H1 (cell line): Measurements from ENCODE around the gene PRR7. TPM values are rescaled to one million over a fixed set of nuclear protein-coding genes. Genes with fewer than 3 reads are reported as not detected.

Source experiments
- CTCF ChIA-PET: fragments of 300-600 bp; sonication (Branson Sonifier 250); formaldehyde crosslinking; loops from one replicate; lab custom pipeline; 2021; ENCODE audit not compliant: partially characterized antibody; lab: Charles Lee
- POLR2A ChIA-PET: fragments of 300-600 bp; sonication (Branson Sonifier 250); formaldehyde crosslinking; loops from one replicate; lab custom pipeline; 2021; ENCODE audit warnings: inconsistent platforms; ENCODE audit not compliant: partially characterized antibody; lab: Charles Lee
- DNase-seq, 2 experiments: peaks; one replicate each; pipeline versions ENCODE4 v3.0.0 to v3.0.0-alpha.2; 2010 to 2022; ENCODE audit warnings: low spot score in 2 of 2, low read depth in 1 of 2, mixed read lengths in 1 of 2
- FAIRE-seq: peaks from 2 replicates; lab custom pipeline; 2011; peaks lifted over from hg19 to GRCh38; lab: Jason Lieb, UNC
- H2AFZ ChIP-seq: 2 replicates; pipeline ENCODE4 v1.8.1; 2012; ENCODE audit warnings: low read length, inconsistent platforms
- H2AK5ac ChIP-seq: 2 replicates; pipeline ENCODE4 v1.6.1; 2013; ENCODE audit warnings: low read depth, low read length
- H2BK120ac ChIP-seq: replicated peaks from 2 replicates; pipeline ENCODE3; 2013; ENCODE audit warnings: low read depth, low read length, inconsistent platforms
- H2BK12ac ChIP-seq: 2 replicates; pipeline ENCODE4 v1.6.1; 2013; ENCODE audit warnings: low read depth, low read length
- H2BK15ac ChIP-seq: 2 replicates; pipeline ENCODE4 v1.6.1; 2013; ENCODE audit warnings: low read length
- H2BK20ac ChIP-seq: 2 replicates; pipeline ENCODE4 v1.6.1; 2013; ENCODE audit warnings: low read length
- H2BK5ac ChIP-seq: 2 replicates; pipeline ENCODE4 v1.6.1; 2013; ENCODE audit warnings: low read depth, low read length
- H3K14ac ChIP-seq: 2 replicates; pipeline ENCODE4 v1.6.1; 2013; ENCODE audit warnings: inconsistent platforms; ENCODE audit not compliant: insufficient read length
- H3K18ac ChIP-seq: 2 replicates; pipeline ENCODE4 v1.6.1; 2013; ENCODE audit warnings: low read length; ENCODE audit errors: extremely low read depth
- H3K23ac ChIP-seq: 2 replicates; pipeline ENCODE4 v1.6.1; 2013; ENCODE audit warnings: inconsistent platforms; ENCODE audit not compliant: insufficient read length
- H3K23me2 ChIP-seq: 2 replicates; pipeline ENCODE4 v1.6.1; 2013; ENCODE audit warnings: low read depth, low read length
- H3K27ac ChIP-seq: 2 replicates; pipeline ENCODE4 v1.6.1; 2011; ENCODE audit warnings: low read depth, low read length, inconsistent platforms
- H3K27me3 ChIP-seq, 4 experiments: replicated peaks in 1 of 4; 1 replicate in 1 of 4; 2 replicates in 3 of 4; pipeline versions ENCODE4 v1.6.1 to v1.8.1; 2011 to 2013; ENCODE audit warnings: low read length in 3 of 4, mild to moderate bottlenecking in 3 of 4, inconsistent platforms in 2 of 4, mixed read lengths in 2 of 4, moderate library complexity in 1 of 4; ENCODE audit not compliant: control insufficient read depth in 3 of 4, insufficient read depth in 3 of 4; ENCODE audit errors: extremely low read depth in 1 of 4
- H3K36me3 ChIP-seq, 4 experiments: 2 replicates each; pipeline versions ENCODE4 v1.6.1 to v1.8.1; 2011 to 2013; ENCODE audit warnings: mild to moderate bottlenecking in 4 of 4, low read length in 3 of 4, moderate library complexity in 2 of 4, control low read depth in 1 of 4, inconsistent platforms in 1 of 4; ENCODE audit not compliant: insufficient read depth in 4 of 4, control insufficient read depth in 2 of 4
- H3K4ac ChIP-seq: replicated peaks from 2 replicates; pipeline ENCODE3; 2013; ENCODE audit warnings: low read length, low read depth, mixed read lengths, inconsistent platforms; ENCODE audit not compliant: insufficient read length
- H3K4me1 ChIP-seq, 4 experiments: replicated peaks in 1 of 4; 1 replicate in 1 of 4; 2 replicates in 3 of 4; pipeline versions ENCODE4 v1.6.1 to v1.8.1; 2011 to 2013; ENCODE audit warnings: low read length in 3 of 4, inconsistent platforms in 2 of 4, mixed read lengths in 1 of 4; ENCODE audit not compliant: insufficient read depth in 4 of 4, control insufficient read depth in 3 of 4
- H3K4me2 ChIP-seq, 2 experiments: 2 replicates each; pipeline versions ENCODE4 v1.6.1 to v1.8.1; 2011 to 2013; ENCODE audit warnings: low read depth in 2 of 2, low read length in 2 of 2, control low read depth in 1 of 2, inconsistent platforms in 1 of 2, mild to moderate bottlenecking in 1 of 2; ENCODE audit not compliant: insufficient read depth in 1 of 2
- H3K4me3 ChIP-seq, 4 experiments: fragments of 200-600, 300-600 bp in 1 of 4; sonication (generic), shearing (Covaris generic), sonication (Bioruptor Twin) in 1 of 4; 2 replicates each; pipeline versions ENCODE4 v1.5.1 to v1.8.1; 2011 to 2016; ENCODE audit warnings: low read length in 4 of 4, low read depth in 3 of 4, control low read depth in 2 of 4, inconsistent platforms in 2 of 4, mild to moderate bottlenecking in 2 of 4, mixed read lengths in 1 of 4, moderate library complexity in 1 of 4; ENCODE audit not compliant: insufficient read depth in 2 of 4; ENCODE audit errors: extremely low read depth in 1 of 4
- H3K56ac ChIP-seq: replicated peaks from 2 replicates; pipeline ENCODE3; 2013; ENCODE audit warnings: low read depth, mild to moderate bottlenecking, mixed read lengths, low read length, inconsistent platforms; ENCODE audit not compliant: insufficient read length
- H3K79me1 ChIP-seq: 2 replicates; pipeline ENCODE4 v1.6.1; 2013; ENCODE audit warnings: low read depth, low read length, control low read depth
- H3K79me2 ChIP-seq, 2 experiments: 2 replicates each; pipeline versions ENCODE4 v1.6.1 to v1.8.1; 2012 to 2013; ENCODE audit warnings: low read length in 2 of 2, mild to moderate bottlenecking in 2 of 2, inconsistent platforms in 1 of 2; ENCODE audit not compliant: insufficient read depth in 2 of 2, control insufficient read depth in 1 of 2
- H3K9ac ChIP-seq, 4 experiments: replicated peaks in 1 of 4; 1 replicate in 1 of 4; 2 replicates in 3 of 4; pipeline versions ENCODE4 v1.6.1 to v1.8.1; 2011 to 2013; ENCODE audit warnings: low read depth in 3 of 4, low read length in 3 of 4, control low read depth in 2 of 4, mild to moderate bottlenecking in 2 of 4, moderate library complexity in 2 of 4, inconsistent platforms in 1 of 4; ENCODE audit errors: extremely low read depth in 1 of 4
- H3K9me3 ChIP-seq, 2 experiments: 2 replicates each; pipeline versions ENCODE4 v1.6.1 to v1.8.1; 2012 to 2013; ENCODE audit warnings: mild to moderate bottlenecking in 2 of 2, moderate library complexity in 2 of 2, control low read depth in 1 of 2, inconsistent platforms in 1 of 2, low read depth in 1 of 2, low read length in 1 of 2, mixed read lengths in 1 of 2; ENCODE audit not compliant: insufficient read depth in 2 of 2
- H4K20me1 ChIP-seq, 2 experiments: replicated peaks in 1 of 2; 2 replicates each; pipeline versions ENCODE3 to v1.8.1; 2011 to 2013; ENCODE audit warnings: inconsistent platforms in 2 of 2, low read length in 2 of 2, mild to moderate bottlenecking in 1 of 2; ENCODE audit not compliant: insufficient read depth in 2 of 2, control insufficient read depth in 1 of 2
- H4K5ac ChIP-seq: 2 replicates; pipeline ENCODE4 v1.6.1; 2013; ENCODE audit warnings: low read length, low read depth, mixed read lengths, inconsistent platforms; ENCODE audit not compliant: insufficient read length
- H4K8ac ChIP-seq: 2 replicates; pipeline ENCODE4 v1.8.0; 2013; ENCODE audit warnings: mild to moderate bottlenecking, moderate library complexity, low read length, inconsistent platforms; ENCODE audit not compliant: insufficient read depth; ENCODE audit errors: extremely low read depth
- H4K91ac ChIP-seq: replicated peaks from 2 replicates; pipeline ENCODE3; 2013; ENCODE audit warnings: low read length, mixed read lengths, inconsistent platforms; ENCODE audit not compliant: insufficient read length
- BACH1 ChIP-seq: IDR thresholded peaks from 2 replicates; pipeline ENCODE4 v1.6.1; 2012; ENCODE audit warnings: low read length, improper control_type of control experiment
- HDAC2 ChIP-seq, 2 experiments: fragments of 300-600 bp in 1 of 2; sonication (generic) in 1 of 2; IDR thresholded peaks; 2 replicates each; pipeline ENCODE4 v1.6.1; 2011 to 2012; ENCODE audit warnings: low read depth in 2 of 2, low read length in 2 of 2, mild to moderate bottlenecking in 2 of 2, moderate library complexity in 2 of 2, borderline replicate concordance in 1 of 2, inconsistent platforms in 1 of 2
- KDM1A ChIP-seq: fragments of 200-600, 300-600 bp; sonication (generic); IDR thresholded peaks from 2 replicates; pipeline ENCODE4 v1.7.1; 2016; ENCODE audit warnings: mild to moderate bottlenecking, low read length, borderline replicate concordance
- KDM4A ChIP-seq: IDR thresholded peaks from one replicate; pipeline ENCODE4 v1.7.1; 2012; ENCODE audit warnings: low read depth, mild to moderate bottlenecking, moderate library complexity, low read length, inconsistent platforms; ENCODE audit not compliant: severe bottlenecking
- NRF1 ChIP-seq: IDR thresholded peaks from 2 replicates; pipeline ENCODE4 v1.6.1; 2011; ENCODE audit warnings: mild to moderate bottlenecking, low read depth, low read length, improper control_type of control experiment
- PHF8 ChIP-seq: fragments of 200-600 bp; sonication (generic); conservative IDR thresholded peaks from 2 replicates; pipeline ENCODE4 v1.7.1; 2012; ENCODE audit warnings: low read depth, mild to moderate bottlenecking, inconsistent platforms, low read length, moderate library complexity
- POLR2A ChIP-seq, 2 experiments: IDR thresholded peaks; 1 replicate in 1 of 2; 2 replicates in 1 of 2; pipeline ENCODE4 v1.6.1; 2011; ENCODE audit warnings: low read depth in 2 of 2, low read length in 2 of 2, mild to moderate bottlenecking in 2 of 2; ENCODE audit errors: control extremely low read depth in 1 of 2
- RNF2 ChIP-seq: fragments of 200-900, 300-1000 bp; sonication (generic); IDR thresholded peaks from 2 replicates; pipeline ENCODE4 v1.7.1; 2016; ENCODE audit warnings: borderline replicate concordance, low read depth, mild to moderate bottlenecking, antibody characterized with exemption, low read length; ENCODE audit not compliant: poor library complexity, severe bottlenecking; ENCODE audit errors: missing control alignments
- SIN3A ChIP-seq, 2 experiments: IDR thresholded peaks in 1 of 2; conservative IDR thresholded peaks in 1 of 2; 2 replicates each; pipeline ENCODE4 v1.6.1; 2011 to 2012; ENCODE audit warnings: low read length in 2 of 2, improper control_type of control experiment in 1 of 2, low read depth in 1 of 2, mild to moderate bottlenecking in 1 of 2
- SP4 ChIP-seq: IDR thresholded peaks from 2 replicates; pipeline ENCODE4 v1.6.1; 2012; ENCODE audit warnings: low read length, inconsistent platforms
- WGBS, 2 experiments: shearing (Covaris generic) in 1 of 2; methylation state at CpG; one replicate each; pipeline versions ENCODE4 v1.1.6 to v1.1.7; 2013 to 2015; ENCODE audit warnings: low lambda C conversion rate in 2 of 2, mixed read lengths in 2 of 2, inconsistent platforms in 1 of 2, low coverage in 1 of 2, missing lambda C conversion rate in 1 of 2; ENCODE audit not compliant: insufficient replicate concordance in 2 of 2, insufficient coverage in 1 of 2, insufficient read length in 1 of 2; ENCODE audit errors: extremely low coverage in 1 of 2, missing lambda C conversion rate in 1 of 2; 5-methylcytosine and 5-hydroxymethylcytosine counted together
- polyA plus RNA-seq, 7 experiments: library from polyadenylated mRNA; depleted of rRNA in 3 of 7; stranded (reverse) in 5 of 7; unstranded in 2 of 7; fragments of >200 nt in 5 of 7; fragments of 200-250 nt in 2 of 7; gene quantifications; 1 replicate in 5 of 7; 2 replicates in 1 of 7; 4 replicates in 1 of 7; pipeline versions ENCODE4 v1.2.1 to v1.2.3, GENCODE V29; 2011 to 2013; ENCODE audit warnings: missing spikeins in 2 of 7, mixed read lengths in 2 of 7
- total RNA-seq: library from RNA; stranded (reverse); fragmentation: NEBNext Ultra II Directional; extraction: Animal tissue kit (Norgen Biotek cat#: 25700); gene quantifications from 2 replicates; pipeline ENCODE4 v1.2.1, GENCODE V29; 2021

Gene PRR7
- total and polyA plus RNA-seq, 2 of the 8 experiments (the other 6 are each of a cell fraction or from before 2014, with no cell fraction given), result 8.0 to 11.8 TPM

DNA sequence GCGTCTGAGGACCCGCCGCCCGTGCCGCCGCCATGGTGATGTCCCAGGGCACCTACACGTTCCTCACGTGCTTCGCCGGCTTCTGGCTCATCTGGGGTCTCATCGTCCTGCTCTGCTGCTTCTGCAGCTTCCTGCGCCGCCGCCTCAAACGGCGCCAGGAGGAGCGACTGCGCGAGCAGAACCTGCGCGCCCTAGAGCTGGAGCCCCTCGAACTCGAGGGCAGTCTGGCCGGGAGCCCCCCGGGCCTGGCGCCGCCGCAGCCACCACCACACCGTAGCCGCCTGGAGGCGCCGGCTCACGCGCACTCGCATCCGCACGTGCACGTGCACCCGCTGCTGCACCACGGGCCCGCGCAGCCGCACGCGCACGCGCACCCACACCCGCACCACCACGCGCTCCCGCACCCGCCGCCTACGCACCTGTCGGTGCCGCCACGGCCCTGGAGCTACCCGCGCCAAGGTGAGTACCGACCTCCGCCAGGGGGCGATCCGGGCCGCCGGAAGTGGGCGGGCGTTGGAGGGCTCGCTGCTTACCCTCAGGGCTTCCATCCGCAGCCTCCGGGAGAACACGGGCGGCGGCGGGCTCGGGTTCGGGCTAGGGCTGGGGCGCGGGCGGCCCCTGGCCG is 8.5 kb downstream of the PRR7 start:
- H3K4ac ChIP-seq, result no peak overlapping the region
- peak overlapping the region; percentile 86; the same call in 1 of the 2 replicates for H3K27ac ChIP-seq
- no peak overlapping the region for H3K14ac ChIP-seq
- peaks cover 15% of the 10 kb centered on the region; the same call in 1 of the 2 replicates for H3K23me2 ChIP-seq
- H3K4me2 ChIP-seq, result peak overlapping the region; percentile 64 to 93
- peaks cover 25 to 28% of the 10 kb centered on the region in 2 experiments for H4K20me1 ChIP-seq
- no peaks in the 10 kb centered on the region; the same call in 1 of the 2 replicates for H3K79me1 ChIP-seq
- ChIA-PET CTCF (interaction anchor here (0.6 to 23.6 kb wide), 22 partner anchors 9 to 146 kb away, joined by 3 to 430 read pairs (median 8); partner anchors contain the start of genes DDX41, F12, MXD3 and PFN3), POLR2A (interaction anchor here (0.5 to 67.5 kb wide), 33 partner anchors 14 to 679 kb away, joined by 3 to 3349 read pairs (median 7); partner anchors contain the start of genes DBN1, DOK3, F12 and GRK6)
- peak overlapping the region; percentile 89; the same call in 1 of the 2 replicates for H2BK5ac ChIP-seq
- FAIRE-seq (no peak), DNase-seq (peak in 1 of 2 experiments; percentile 98)
- no peak overlapping the region for H3K23ac ChIP-seq
- no peak overlapping the region for H3K56ac ChIP-seq
- no peaks in the 10 kb centered on the region for H3K79me2 ChIP-seq
- H4K5ac ChIP-seq, result peak overlapping the region; percentile 87
- peak overlapping the region; percentile 47 to 86 (median 81) for H3K4me3 ChIP-seq
- H3K4me1 ChIP-seq, result peaks cover 0 to 20% (median 10%) of the 10 kb centered on the region in 4 experiments; a peak in 6 of 7 replicates
- no peaks in the 10 kb centered on the region for H3K9me3 ChIP-seq
- peak overlapping the region; percentile 31; the same call in 1 of the 2 replicates for H2BK15ac ChIP-seq
- H3K36me3 ChIP-seq, result peaks cover 12 to 32% (median 28%) of the 10 kb centered on the region in 4 experiments
- peaks cover 0 to 9% (median 7%) of the 10 kb centered on the region in 4 experiments; a peak in 2 of 7 replicates for H3K27me3 ChIP-seq
- H2BK12ac ChIP-seq, result peak overlapping the region; percentile 68; the same call in 1 of the 2 replicates
- H4K91ac ChIP-seq, result peak overlapping the region; percentile 82
- no peak overlapping the region for H2BK120ac ChIP-seq
- H2BK20ac ChIP-seq, result no peak overlapping the region
- no peak overlapping the region for H2AFZ ChIP-seq
- no peak overlapping the region for H2AK5ac ChIP-seq
- H3K9ac ChIP-seq, result peak overlapping the region; percentile 39 to 96 (median 90); a peak in 6 of 7 replicates
- peak overlapping the region; percentile 90 for H4K8ac ChIP-seq
- WGBS, 2 experiments, result 3% methylated on average over 54 of the region's 80 CpGs; no CpG with 5 or more reads in 1 of the 2 experiments
- H3K18ac ChIP-seq, result peak overlapping the region; percentile 89; the same call in 1 of the 2 replicates
- TF ChIP-seq KDM4A (peak; percentile 15), NRF1 (peak; percentile 58), PHF8 (peak; percentile 80), BACH1 (peak; percentile 53; the same call in 1 of the 2 replicates), SP4 (peak; percentile 68; the same call in 1 of the 2 replicates), RNF2 (no peak), SIN3A (conservative IDR thresholded peaks at IDR 0.05 in 1 of 2, IDR thresholded peaks at IDR 0.05 in 1 of 2; ENCODE audit: low read depth in 1 of 2, low read length in 2 of 2) (peak in 1 of 2 experiments; percentile 34; a peak in 1 of 4 replicates), HDAC2 (IDR thresholded peaks at IDR 0.05; ENCODE audit: borderline replicate concordance in 1 of 2, low read depth in 2 of 2, low read length in 2 of 2) (no peak), KDM1A (no peak), POLR2A (IDR thresholded peaks at IDR 0.05; ENCODE audit: control extremely low read depth in 1 of 2, low read depth in 2 of 2, low read length in 2 of 2) (peak in 1 of 2 experiments; percentile 73; a peak in 2 of 3 replicates)
